NCI-H187 treated with DMSO at 0.1 percent for 48 hours (cell line): Measurements from ENCODE around the gene DDX11.
"Not testable (repeated sequence)": the region's sequence is repeated elsewhere in the genome, so short reads cannot be mapped to it uniquely, and the experiment has no call there.

Experiments
- DNase-seq: peaks from one replicate; lab custom pipeline; 2025; lab: John Stamatoyannopoulos, UW

Gene DDX11

GRCh38 chr12:31073527-31074332 is at the start of gene DDX11:
DDX11 (plus strand) TSS chr12:31073860; CDS start chr12:31078394, 4,534 bp downstream.
- peak; percentile 64 for DNase-seq

GRCh38 chr12:31026202-31026601 is 47.5 kb upstream of the DDX11 start:
- peak; percentile 42 for DNase-seq

- not testable (repeated sequence) for DNase-seq
Observed at GRCh38 chr12:31027006-31027405, 46.7 kb upstream of the DDX11 start.

- no peak for DNase-seq
Observed at GRCh38 chr12:31029468-31029867, 44.2 kb upstream of the DDX11 start.

- DNase-seq: no peak
Observed at GRCh38 chr12:31029916-31030562, 43.6 kb upstream of the DDX11 start.

- no peak for DNase-seq
Observed at GRCh38 chr12:31031951-31032335, 41.7 kb upstream of the DDX11 start.

DNA sequence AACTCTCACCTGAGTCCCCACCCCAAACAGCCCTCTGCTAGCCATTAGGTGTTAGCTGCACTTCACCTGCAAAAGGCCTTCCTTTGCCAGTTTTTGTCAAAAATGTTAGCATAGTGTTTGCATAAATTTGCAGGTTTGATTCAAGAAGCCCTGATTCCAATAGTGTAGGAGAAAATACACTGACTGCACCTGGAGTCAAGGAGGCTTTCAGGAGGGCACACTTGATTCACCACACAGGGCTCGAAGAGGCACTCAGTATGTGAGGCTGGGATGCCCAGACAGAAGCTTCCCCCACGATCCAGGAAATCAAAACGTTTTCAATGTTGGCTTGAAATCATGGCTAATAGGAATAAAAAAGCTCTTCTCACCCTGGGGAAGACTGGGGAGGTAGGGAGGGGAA is 40.5 kb upstream of the DDX11 start:
- DNase-seq: no peak

GRCh38 chr12:31033681-31034080 is 40.0 kb upstream of the DDX11 start:
- no peak for DNase-seq

DNA sequence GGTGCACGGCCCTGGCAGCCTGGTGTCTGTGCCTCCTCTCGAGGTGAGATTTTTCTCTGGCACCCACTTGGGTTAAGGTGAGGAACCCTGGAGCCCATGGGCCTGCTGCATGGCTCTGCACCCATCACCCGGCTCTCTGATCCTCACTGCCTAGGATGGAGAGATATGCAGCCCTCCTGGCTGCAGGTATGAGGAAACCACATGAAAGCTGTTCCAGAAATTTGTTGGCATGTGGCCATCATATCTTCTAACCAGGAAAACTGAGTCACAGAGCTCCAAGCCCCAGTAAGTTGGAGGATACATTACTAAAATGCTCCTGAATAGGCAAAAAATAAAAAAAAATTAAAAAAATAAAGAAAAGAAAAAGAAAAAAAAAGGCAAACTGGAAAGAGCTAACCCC is 39.3 kb upstream of the DDX11 start:
- DNase-seq: no peak

GRCh38 chr12:31035226-31035625 is 38.4 kb upstream of the DDX11 start:
- no peak for DNase-seq

DNA sequence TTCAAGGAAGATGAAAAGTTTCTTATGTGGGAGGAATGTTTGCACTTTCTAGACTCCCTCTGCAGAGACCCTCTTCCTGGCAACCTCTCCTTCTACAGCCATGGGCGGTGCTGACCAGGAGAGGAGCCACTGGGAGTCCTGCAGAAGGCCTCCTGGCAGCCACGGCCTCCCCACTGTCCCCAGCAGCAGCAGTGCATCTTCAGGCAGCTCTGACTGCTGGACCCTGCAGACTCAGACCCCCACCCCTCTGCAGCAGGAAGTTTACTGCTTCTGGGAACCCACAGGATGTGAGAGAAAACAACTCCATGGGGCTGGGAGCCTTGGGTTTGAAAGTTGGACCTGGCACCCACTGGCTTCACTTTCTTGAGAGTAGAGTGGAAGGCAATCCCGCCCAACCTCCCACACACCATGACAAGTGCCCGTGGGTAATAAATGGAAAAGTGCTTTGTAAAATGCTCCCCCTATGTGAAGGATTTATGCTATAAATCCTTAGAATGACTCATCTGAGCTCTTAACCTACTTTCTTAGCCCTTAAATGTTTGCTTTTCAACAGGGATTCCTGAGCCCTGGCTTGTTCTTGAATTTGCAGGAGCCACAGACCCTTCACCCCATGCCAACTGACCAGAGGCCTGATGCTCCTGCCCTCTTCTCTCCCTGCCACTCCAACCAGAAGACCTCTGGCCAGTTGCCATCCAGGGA is 37.5 kb upstream of the DDX11 start:
- no peak for DNase-seq

DNA sequence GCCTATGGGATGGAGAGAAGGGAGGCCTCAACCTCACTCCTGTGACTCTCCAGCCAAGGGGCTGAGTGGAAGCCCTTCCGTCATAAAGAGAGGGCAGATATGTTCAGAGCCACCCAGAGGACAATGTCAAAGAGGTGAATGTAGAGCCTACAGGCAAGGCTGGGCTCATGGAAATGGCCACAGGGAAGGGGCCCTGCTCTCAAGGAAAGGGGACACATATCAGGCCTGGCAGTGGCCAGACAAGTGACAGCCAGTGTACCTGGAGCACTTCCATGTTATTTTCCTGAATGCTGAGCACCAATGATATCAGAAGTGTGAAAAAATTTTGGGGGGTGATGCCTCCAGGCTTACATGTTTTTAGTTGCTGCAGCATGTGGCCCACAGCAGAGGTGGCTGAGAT is 36.6 kb upstream of the DDX11 start:
- no peak for DNase-seq

GRCh38 chr12:31037931-31038330 is 35.7 kb upstream of the DDX11 start:
- no peak for DNase-seq

- DNase-seq: no peak
Observed at GRCh38 chr12:31041033-31041564, 32.6 kb upstream of the DDX11 start.

- DNase-seq: not testable (repeated sequence)
Observed at GRCh38 chr12:31050143-31050542, 23.5 kb upstream of the DDX11 start.

- DNase-seq: not testable (repeated sequence)
Observed at GRCh38 chr12:31050548-31050947, 23.1 kb upstream of the DDX11 start.

DNA sequence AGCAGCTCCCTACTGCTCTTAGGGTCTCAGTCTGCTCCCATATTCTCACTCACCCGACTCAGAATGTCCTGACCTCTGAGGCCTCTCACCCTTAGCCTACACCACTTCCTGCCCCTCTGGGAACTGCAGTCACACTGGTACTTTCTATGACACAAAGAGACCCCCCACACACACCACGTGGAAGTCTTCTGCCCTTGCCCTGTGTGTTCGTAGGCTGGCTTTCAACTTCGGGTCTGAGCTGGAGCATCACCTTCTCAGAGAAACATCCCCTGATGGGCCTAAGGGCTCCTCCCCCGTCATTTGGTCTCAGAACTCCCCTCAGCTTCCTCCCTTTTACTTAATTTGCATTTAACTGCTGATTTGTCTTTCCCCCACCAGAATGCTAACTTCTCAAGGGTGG is 22.0 kb upstream of the DDX11 start:
- DNase-seq: not testable (repeated sequence)

GRCh38 chr12:31052121-31052520 is 21.5 kb upstream of the DDX11 start:
- DNase-seq: not testable (repeated sequence)

DNA sequence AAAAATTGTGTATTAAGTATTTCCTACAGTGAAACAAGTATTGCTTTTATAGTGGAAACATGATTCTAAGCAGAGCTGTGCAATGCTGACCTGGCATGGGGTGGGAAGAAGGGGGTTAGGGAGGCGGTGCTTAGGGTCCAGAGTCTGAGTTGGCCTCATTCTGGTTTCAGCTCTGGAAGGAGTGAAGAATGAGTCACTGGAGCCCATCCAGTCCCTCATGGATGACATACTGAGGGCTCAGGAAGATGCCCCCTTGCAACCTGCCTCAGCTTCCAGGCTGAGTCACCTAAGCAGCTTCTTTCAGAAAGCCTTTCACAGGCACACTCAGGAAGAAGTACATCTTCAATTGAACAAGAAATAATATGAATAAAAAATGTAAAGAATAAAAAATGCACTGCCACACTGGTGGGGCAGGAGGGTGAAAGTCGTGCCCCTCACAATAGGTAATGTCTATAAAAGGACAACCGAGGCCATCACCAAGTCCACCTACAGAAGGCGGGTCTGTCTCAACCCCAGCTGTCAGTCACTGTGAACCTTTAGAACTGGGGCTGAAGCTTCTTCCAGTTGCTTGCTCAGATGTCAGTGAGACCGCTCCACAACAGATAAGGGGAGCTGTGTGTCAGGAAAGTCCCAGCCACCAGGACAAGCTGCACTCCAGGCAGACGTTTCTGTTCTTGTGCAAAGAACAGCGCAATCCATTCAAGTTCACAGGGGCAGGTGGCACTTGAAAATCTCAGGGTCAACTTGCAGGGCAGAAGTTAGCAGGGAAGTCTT is 20.8 kb upstream of the DDX11 start:
- not testable (repeated sequence) for DNase-seq

DNA sequence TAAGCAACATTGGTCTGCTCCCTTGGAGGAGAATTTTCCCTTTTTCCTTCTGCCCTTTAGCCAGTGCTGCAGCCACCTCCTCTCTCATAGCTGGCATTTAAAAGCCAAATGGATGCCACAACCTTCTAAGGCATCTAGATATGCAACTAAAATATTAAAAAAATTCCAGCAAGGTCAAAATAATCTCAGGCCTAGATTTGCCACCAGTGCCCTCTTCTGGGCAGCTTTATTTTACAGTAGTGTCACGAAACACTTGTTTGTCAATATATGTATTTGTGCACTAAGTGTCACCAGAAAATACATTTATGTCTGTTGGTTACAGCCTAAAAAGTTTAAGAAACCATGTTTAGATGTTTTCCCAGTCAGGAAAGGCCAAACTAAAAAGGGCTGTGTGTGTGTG is 19.7 kb upstream of the DDX11 start:
- not testable (repeated sequence) for DNase-seq

DNA sequence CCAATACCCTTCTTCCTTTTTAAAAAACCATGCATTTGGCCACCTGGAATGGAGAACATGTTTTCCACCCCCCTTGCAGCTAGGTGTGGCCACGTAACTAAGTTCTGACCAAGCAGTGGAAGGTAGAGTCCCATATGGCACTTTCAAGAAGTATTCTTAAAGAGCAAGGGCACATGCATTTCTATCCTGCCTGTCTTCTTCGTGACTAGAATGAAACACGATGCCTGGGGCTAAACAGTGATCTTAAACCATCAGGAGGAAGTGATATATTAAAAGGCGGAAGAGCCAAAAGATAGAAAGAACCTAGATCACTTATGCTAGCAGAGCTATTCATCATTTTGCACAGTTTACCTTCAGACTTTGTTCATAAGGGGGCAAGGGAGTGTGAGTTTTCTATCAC is 16.0 kb upstream of the DDX11 start:
- DNase-seq: no peak

GRCh38 chr12:31066196-31066595 is 7.5 kb upstream of the DDX11 start:
- DNase-seq: not testable (repeated sequence)
